GM12874 (cell line): ENCODE data around the gene DLX3.

ENCODE experiments used
- TF ChIP-seq, protein P1 (sequence below): IDR thresholded peaks from 2 replicates; pipeline ENCODE4 v1.5.1; 2011; ENCODE audit warnings: low read depth, mild to moderate bottlenecking, control low read depth, low read length, moderate library complexity; ENCODE audit not compliant: insufficient read depth

Gene DLX3

GRCh38 chr17:50035945-50036344 lies 40.9 kb upstream of the DLX3 start:
- TF ChIP-seq, protein P1, sequence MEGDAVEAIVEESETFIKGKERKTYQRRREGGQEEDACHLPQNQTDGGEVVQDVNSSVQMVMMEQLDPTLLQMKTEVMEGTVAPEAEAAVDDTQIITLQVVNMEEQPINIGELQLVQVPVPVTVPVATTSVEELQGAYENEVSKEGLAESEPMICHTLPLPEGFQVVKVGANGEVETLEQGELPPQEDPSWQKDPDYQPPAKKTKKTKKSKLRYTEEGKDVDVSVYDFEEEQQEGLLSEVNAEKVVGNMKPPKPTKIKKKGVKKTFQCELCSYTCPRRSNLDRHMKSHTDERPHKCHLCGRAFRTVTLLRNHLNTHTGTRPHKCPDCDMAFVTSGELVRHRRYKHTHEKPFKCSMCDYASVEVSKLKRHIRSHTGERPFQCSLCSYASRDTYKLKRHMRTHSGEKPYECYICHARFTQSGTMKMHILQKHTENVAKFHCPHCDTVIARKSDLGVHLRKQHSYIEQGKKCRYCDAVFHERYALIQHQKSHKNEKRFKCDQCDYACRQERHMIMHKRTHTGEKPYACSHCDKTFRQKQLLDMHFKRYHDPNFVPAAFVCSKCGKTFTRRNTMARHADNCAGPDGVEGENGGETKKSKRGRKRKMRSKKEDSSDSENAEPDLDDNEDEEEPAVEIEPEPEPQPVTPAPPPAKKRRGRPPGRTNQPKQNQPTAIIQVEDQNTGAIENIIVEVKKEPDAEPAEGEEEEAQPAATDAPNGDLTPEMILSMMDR: no peak

- TF ChIP-seq, protein P1: no peak
Measured at GRCh38 chr17:50035421-50035879, 40.4 kb upstream of the DLX3 start.

GRCh38 chr17:50034498-50035364 lies 39.7 kb upstream of the DLX3 start:
- TF ChIP-seq, protein P1: no peak

- TF ChIP-seq, protein P1: no peak
Measured at GRCh38 chr17:50033316-50033715, 38.3 kb upstream of the DLX3 start.

GRCh38 chr17:50029185-50029584 lies 34.2 kb upstream of the DLX3 start:
- TF ChIP-seq, protein P1: no peak

- TF ChIP-seq, protein P1: no peak
Measured at GRCh38 chr17:50028736-50029120, 33.7 kb upstream of the DLX3 start.

DNA sequence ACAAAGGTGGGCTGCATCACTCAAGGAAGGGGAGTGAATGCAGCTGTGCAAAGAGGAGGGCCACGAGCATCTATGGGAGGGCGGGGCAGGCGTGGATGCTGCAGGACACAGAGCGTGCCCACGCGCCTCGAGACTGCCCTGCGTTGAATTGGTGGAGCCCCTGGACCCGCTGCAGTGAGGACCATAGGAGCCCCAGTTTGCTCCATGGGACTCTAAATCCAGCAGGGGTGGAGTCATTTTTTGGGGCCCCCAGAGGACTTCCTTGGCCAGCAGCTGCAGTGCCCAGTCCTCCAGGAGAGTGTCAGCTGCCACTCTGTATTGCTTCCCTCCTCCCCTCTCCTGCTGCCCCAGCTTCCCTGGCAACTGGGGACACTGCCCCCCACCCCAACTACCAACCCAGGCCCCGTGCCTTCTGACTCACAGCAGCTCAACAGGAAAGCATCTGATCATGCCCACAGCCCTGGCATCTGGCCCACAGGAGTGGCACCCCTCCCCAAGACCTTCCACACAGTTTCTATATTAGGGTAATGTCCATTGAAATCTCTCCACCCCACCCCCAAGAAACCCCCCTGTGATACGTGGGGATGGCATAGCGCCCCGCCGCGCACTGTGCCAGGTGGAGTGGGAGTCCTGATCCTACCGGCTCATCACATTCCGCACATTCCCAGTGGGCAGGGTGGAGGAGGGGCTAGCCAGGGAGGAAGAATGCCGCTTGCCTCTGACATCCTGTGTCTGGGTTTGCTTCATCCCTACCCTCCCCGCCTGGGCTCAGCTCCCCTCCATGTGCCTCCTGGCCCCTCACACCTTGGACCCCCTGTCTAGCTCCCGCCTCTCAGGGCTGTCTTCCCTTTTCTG lies 33.1 kb upstream of the DLX3 start:
- TF ChIP-seq, protein P1: no peak
